Esophagus squamous epithelium (tissue), 5 donors: Measurements from ENCODE around the gene LSP1. TPM values are rescaled to one million over a fixed set of nuclear protein-coding genes. Genes with fewer than 3 reads are reported as not detected.
A peak's percentile ranks its signal among the peaks of the same experiment; 100 is the strongest.
"Not testable (repeated sequence)": the region's sequence is repeated elsewhere in the genome, so short reads cannot be mapped to it uniquely, and the experiment has no call there.

ENCODE experiments used
- DNase-seq: peaks from one replicate; lab custom pipeline; 2025; lab: John Stamatoyannopoulos, UW
- H3K27ac ChIP-seq, 4 donors: fragments of 200-600 bp; sonication (generic); one replicate each; pipeline ENCODE4 v1.5.1; 2016 to 2019; ENCODE audit warnings: mild to moderate bottlenecking in 1 of 4
- H3K27me3 ChIP-seq, 4 donors: fragments of 200-600 bp; sonication (generic); 1 replicate in 3 of 4; 2 replicates in 1 of 4; pipeline versions ENCODE4 v1.5.1 to v1.6.0; 2017 to 2021; ENCODE audit warnings: antibody characterized with exemption in 1 of 4
- H3K36me3 ChIP-seq, 3 donors: fragments of 200-600 bp; sonication (generic); one replicate each; pipeline ENCODE4 v1.5.1; 2016 to 2019
- H3K4me1 ChIP-seq, 3 donors: fragments of 200-600 bp; sonication (generic); one replicate each; pipeline ENCODE4 v1.5.1; 2017 to 2019
- H3K4me3 ChIP-seq, 4 donors: fragments of 200-600 bp; sonication (generic); 1 replicate in 3 of 4; 2 replicates in 1 of 4; pipeline ENCODE4 v1.5.1; 2016 to 2019; ENCODE audit warnings: mild to moderate bottlenecking in 2 of 4, moderate library complexity in 1 of 4
- H3K9me3 ChIP-seq, 3 donors: fragments of 200-600 bp; sonication (generic); one replicate each; pipeline ENCODE4 v1.5.1; 2016 to 2019
- CTCF ChIP-seq, 6 experiments: fragments of 450-650 bp in 4 of 6; fragments of 200-600 bp in 2 of 6; sonication (generic) in 2 of 6; IDR thresholded peaks; one replicate each; pipeline ENCODE4 v1.5.1; 2016 to 2019; ENCODE audit warnings: antibody characterized with exemption in 6 of 6, mild to moderate bottlenecking in 4 of 6, moderate library complexity in 4 of 6
- POLR2A ChIP-seq, 4 donors: fragments of 450-650 bp; IDR thresholded peaks; one replicate each; pipeline ENCODE4 v1.6.1; 2017; ENCODE audit warnings: antibody characterized with exemption in 4 of 4, mild to moderate bottlenecking in 4 of 4, moderate library complexity in 3 of 4
- WGBS, 2 donors: methylation state at CpG; one replicate each; pipeline ENCODE4 v1.1.5; 2018; 5-methylcytosine and 5-hydroxymethylcytosine counted together
- intact Hi-C: fragments of 100-400 bp; cut with DNase I; formaldehyde crosslinking; loops from one replicate; pipeline ENCODE4 v1.15.0; 2022
- total RNA-seq, 4 donors: library from RNA; depleted of rRNA; stranded (reverse); fragments of >200 nt; gene quantifications; one replicate each; pipeline ENCODE4 v1.1.0, GENCODE V29; 2016
- donor health status: DM: yes; HTN: yes; CAD: no.

The LSP1 gene
- total RNA-seq, 4 donors from 2014 or later = 23.3 to 75.9 (median 46.4) TPM

- H3K9me3 ChIP-seq = no peaks in the 10 kb centered on the region
- H3K27ac ChIP-seq = peak overlapping the region; percentile 84 to 91 (median 87)
- DNase-seq = no peak
- no peaks in the 10 kb centered on the region for H3K36me3 ChIP-seq
- intact Hi-C loops = no loop called here
- peaks cover 0 to 15% (median 0%) of the 10 kb centered on the region in 4 donors for H3K27me3 ChIP-seq
- H3K4me1 ChIP-seq = peaks cover 61 to 96% (median 66%) of the 10 kb centered on the region in 3 donors
- TF ChIP-seq CTCF (IDR thresholded peaks at IDR 0.05) (no peak), POLR2A (IDR thresholded peaks at IDR 0.05) (no peak)
- peak overlapping the region in 3 of 4 donors; percentile 28 to 45 (median 33) for H3K4me3 ChIP-seq
- 30 to 36% methylated on average over 2 to 11 of the region's 28 CpGs for WGBS, 2 donors
Measured at GRCh38 chr11:1875093-1875850, 22.4 kb downstream of the LSP1 start.

- 33 to 40% methylated on average over 1 to 8 of the region's 13 CpGs for WGBS, 2 donors
- H3K36me3 ChIP-seq, intact Hi-C loops, H3K9me3 ChIP-seq, DNase-seq, H3K27me3 ChIP-seq: not testable (repeated sequence)
- Histone ChIP-seq H3K4me1 (peaks cover 61 to 96% (median 68%) of the 10 kb centered on the region in 3 donors), H3K27ac (peak overlapping the region; percentile 84 to 91 (median 87)), H3K4me3 (peak overlapping the region in 3 of 4 donors; percentile 21 to 45 (median 33))
Measured at GRCh38 chr11:1875851-1876301, 23.0 kb downstream of the LSP1 start.

- H3K4me3 ChIP-seq = peak overlapping the region in 3 of 4 donors; percentile 21 to 45 (median 33)
- peaks cover 61 to 96% (median 69%) of the 10 kb centered on the region in 3 donors for H3K4me1 ChIP-seq
- 3 to 21% methylated on average over 6 to 13 of the region's 26 CpGs for whole genome bisulfite sequencing, 2 donors
Measured at GRCh38 chr11:1876361-1877063, 23.6 kb downstream of the LSP1 start.

GRCh38 chr11:1877211-1878136, 24.6 kb downstream of the LSP1 start:
- H3K27me3 ChIP-seq = no peaks in the 10 kb centered on the region
- no peak for TF ChIP-seq CTCF (IDR thresholded peaks at IDR 0.05)
- no peak for TF ChIP-seq POLR2A (IDR thresholded peaks at IDR 0.05)
- DNase-seq = no peak
- 59 to 71% methylated on average over 6 to 15 of the region's 33 CpGs for WGBS, 2 donors
- peak overlapping the region in 1 of 4 donors; percentile 45 for H3K4me3 ChIP-seq
- H3K9me3 ChIP-seq = no peaks in the 10 kb centered on the region
- H3K4me1 ChIP-seq = peaks cover 65 to 96% (median 78%) of the 10 kb centered on the region in 3 donors
- intact Hi-C loops = no loop called here
- no peaks in the 10 kb centered on the region for H3K36me3 ChIP-seq
- H3K27ac ChIP-seq = peak overlapping the region; percentile 84 to 91 (median 87)

More at GRCh38 chr11:1876361-1877063, 23.6 kb downstream of the LSP1 start:
- no peak for TF ChIP-seq POLR2A (IDR thresholded peaks at IDR 0.05)
- TF ChIP-seq CTCF (IDR thresholded peaks at IDR 0.05) = peak; percentile 32 to 75 (median 44)
- Histone ChIP-seq H3K27ac (peak overlapping the region; percentile 84 to 91 (median 87)), H3K9me3 (no peaks in the 10 kb centered on the region), H3K27me3 (peaks cover 0 to 3% (median 0%) of the 10 kb centered on the region in 4 donors), H3K36me3 (no peaks in the 10 kb centered on the region)
- intact Hi-C loops = no loop called here
- no peak for DNase-seq
